GM19023 (cell line): ENCODE data around the gene CTAG2.
"Not testable (repeated sequence)": the region's sequence is repeated elsewhere in the genome, so short reads cannot be mapped to it uniquely, and the experiment has no call there.

Source experiments
- ATAC-seq: cut with Tn5 transposase; IDR thresholded peaks from one replicate; pipeline ENCODE4 v1.9.1; 2021; ENCODE audit warnings: mild to moderate bottlenecking, moderate library complexity; ENCODE audit not compliant: unreplicated experiment

CTAG2 gene

DNA sequence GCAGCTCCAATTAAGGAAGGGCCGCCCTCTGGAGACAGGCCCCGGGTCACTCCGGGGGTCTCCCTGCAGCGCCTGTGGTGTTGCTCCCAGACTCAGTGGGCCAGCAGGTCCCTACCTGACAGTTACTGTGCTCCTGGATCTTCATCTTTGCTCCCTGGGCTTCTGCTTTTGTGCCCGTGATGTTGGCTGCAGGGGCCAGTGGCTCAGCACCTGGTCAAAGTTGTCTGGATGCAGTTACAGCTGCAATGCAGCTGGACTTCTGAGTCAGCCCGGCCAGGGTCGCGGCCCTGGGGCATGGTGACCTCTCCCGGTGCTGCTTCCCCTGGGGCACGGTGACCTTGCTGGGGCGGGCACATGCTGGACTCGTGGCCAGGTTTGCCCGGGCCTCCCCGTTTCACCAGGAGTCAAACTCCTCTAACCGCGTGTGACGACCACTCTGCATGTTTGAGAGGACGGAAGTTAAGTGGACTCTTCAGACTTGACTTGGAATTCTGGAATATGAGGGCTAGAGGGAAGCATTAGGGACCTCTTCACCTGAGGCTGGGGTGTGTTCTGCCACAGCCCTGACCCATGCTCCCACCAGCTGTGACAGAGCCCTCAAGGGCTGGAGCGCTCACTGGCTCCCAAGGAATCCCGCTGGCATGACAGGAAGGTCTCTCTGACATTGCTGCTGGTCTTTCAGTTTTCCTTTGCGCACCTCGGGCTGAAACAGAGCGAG lies 3.7 kb downstream of the CTAG2 start:
- no peak for ATAC-seq

DNA sequence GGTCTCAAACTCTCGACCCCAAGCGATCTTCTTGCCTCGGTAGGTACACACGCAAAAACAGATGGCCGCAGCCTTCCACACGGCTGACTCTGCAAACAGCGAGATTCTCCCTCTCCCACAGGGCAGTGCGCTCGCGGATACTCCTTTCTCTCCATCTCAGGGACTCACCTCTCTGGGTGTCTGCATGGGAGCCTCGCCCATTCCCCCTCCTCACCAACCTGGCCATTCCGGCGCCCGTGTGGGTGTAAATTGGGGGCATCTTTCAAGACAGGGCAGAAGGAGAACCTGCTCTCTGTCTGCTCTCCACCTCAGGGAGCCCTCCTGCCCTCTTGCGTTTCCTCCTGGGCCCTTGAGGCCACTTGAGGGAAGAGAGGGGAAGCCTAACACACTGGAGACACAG lies 4.4 kb downstream of the CTAG2 start:
- no peak for ATAC-seq

- not testable (repeated sequence) for ATAC-seq
These were observed 7.5 kb downstream of the CTAG2 start for GRCh38 chrX:154645745-154646378.

GRCh38 chrX:154643708-154644107 lies 9.7 kb downstream of the CTAG2 start:
- ATAC-seq, result not testable (repeated sequence)

DNA sequence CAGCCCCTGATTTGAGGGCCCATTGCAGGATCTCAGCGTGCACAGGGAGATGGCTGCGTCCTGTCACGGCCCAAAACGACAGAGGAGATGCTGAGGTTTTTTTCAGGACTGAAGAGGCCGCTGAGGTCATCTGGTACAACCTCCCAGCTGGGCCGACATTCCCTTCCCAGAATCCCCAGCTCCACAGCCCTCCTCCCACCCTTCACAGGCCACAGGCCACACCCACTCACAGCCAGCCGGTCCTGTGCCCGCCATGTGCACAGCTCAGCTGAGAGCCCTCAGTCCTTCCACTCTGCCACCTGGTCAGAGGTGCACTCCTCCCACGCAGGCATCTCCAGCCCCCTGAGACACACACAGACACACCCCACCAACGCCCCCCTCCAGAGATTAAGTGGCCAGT lies 11.6 kb downstream of the CTAG2 start:
- ATAC-seq, result not testable (repeated sequence)

DNA sequence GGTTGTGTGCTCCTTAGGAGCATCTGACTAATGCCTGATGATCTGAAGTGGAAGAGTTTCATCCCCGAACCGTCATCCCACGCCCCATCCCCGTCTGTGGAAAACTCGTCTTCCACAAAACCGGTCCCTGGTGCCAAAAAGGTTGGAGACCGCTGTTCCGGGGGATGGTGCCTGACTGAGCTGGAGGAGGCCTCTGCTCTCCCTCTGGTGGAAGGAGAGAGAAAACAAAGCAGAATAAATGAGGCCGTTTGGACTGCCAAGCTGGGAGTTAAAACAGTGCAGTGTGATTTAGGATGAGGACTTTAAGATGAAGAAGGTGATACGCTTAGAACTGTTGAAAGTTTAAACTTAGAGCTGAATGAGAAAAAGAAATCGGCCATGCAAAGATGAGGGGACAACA lies 19.7 kb downstream of the CTAG2 start:
- ATAC-seq, result not testable (repeated sequence)

DNA sequence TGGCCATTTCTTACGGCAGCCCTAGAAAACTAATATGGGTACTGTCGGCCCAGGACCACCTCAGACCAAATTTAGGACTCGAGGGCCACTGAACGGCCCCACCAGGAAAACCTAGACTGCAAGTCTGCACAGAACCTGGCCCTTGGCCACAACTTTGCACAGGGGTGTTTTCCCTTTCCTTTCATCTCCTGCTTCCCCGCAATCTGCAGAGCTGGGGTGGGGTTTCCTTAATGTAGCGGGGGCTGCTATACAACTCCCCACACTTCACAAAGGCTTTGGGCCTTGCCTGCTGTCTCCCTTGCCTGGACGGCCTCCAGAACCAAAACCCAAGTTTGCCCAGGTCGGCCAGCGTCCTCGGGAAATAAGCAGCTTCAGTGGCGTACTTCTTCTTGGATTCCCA lies 22.4 kb downstream of the CTAG2 start:
- ATAC-seq, result not testable (repeated sequence)

DNA sequence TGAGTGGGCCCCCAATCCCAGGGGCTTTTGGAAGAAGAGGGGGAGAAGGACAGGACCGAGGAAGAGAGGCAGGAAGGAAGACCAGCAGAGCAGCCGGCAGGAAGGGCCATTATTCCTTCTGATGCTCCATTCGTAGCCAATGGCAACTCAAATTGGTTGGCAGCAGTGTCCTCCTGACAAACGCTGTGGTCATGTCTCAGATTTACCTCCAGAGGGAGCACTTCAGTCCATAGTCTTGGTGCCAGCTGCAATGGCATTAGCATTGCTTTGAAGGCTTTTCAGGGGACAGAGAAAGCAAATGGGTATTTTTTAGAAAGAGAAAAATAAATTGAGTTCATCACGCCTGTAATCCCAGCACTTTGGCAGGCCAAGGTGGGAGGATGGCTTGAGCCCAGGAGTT lies 24.4 kb downstream of the CTAG2 start:
- not testable (repeated sequence) for ATAC-seq

DNA sequence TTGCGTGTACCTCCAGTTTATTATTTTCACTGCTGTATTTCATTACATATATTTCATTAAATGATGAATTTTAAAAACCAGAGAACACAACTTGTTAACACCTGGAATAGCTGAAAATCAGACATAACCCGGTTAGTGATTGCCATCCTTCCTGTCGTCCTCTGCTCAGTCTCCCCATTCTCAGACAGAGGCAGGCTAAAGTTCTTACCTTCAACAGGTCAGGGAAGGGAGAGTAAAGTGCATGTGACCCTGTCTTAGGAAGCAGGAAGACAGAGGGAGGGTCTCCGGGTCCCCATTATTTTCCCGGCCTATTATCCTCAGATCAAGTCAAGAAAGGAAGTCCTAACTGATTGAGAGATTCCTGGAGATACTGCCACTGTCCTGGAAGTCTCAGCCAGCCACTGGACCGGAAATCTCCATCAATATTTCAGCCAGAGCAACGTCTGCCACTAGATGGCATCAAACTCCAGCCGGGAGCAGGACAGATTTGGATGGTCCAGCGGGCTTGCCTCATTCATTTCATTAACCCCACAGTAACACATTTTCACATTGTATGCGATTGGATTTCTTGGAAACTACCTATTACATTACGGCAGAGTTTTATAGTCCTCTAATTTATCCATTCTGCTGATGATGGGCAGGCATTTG lies 32.5 kb downstream of the CTAG2 start:
- not testable (repeated sequence) for ATAC-seq

GRCh38 chrX:154619182-154619581 lies 34.2 kb downstream of the CTAG2 start, which contains the start of gene CTAG1B:
Gene CTAG1B (minus strand): TSS chrX:154619282. CDS start chrX:154619218, 64 bp downstream.
- not testable (repeated sequence) for ATAC-seq

GRCh38 chrX:154613586-154613985 lies 39.8 kb downstream of the CTAG2 start:
- not testable (repeated sequence) for ATAC-seq

- not testable (repeated sequence) for ATAC-seq
These were observed 42.2 kb downstream of the CTAG2 start for GRCh38 chrX:154611146-154611545.

DNA sequence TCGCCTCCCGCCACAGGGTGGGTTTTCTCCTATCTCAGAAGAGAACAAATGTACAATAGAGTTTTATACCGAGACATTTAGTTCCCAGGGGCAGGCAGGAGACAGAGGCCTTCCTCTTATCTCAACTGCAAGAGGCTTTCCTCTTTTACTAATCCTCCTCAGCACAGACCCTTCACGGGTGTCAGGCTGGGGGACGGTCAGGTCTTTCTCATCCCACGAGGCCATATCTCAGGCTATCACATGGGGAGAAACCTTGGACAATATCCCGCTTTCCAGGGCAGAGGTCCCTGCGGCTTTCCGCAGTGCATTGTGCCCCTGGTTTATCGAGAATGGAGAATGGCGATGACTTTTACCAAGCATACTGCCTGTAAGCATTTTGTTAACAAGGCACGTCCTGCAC lies 44.6 kb downstream of the CTAG2 start:
- ATAC-seq, result not testable (repeated sequence)

DNA sequence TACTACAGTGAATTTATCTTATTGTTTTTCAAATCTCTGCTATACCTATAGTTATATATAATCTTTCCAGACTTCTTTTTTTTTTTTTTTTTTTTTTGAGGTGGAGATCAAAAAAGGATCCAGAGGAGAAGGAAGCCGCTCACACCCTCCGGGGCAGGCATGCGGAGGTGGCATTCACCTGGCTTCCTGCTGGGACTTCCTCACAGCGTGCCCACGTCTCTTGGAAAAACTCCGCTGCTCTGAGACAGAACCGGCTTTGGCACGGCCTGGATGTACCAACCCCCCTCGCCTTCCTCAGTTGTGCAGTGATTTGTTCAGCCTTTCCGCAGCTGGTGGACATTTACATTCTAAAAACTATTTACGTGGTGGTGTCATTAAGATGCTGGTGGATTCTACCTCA lies 45.4 kb downstream of the CTAG2 start:
- ATAC-seq, result not testable (repeated sequence)

DNA sequence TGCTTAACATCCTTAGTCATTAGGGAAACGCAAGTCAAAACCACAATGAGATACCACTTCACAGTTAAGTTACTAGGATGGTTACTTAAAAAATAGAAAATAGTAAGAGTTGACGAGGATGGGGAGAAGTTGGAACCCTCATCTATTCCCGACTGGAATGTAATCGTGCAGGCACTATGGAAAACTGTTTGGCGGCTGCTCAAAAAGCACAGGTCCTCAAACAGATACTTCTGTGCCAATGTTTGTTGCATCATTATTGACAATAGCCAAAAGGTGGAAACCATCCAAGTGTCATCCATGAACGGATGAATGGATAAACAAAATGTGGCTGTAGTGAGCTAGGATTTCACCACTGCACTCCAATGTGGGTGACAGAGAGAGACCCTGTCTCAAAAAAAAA lies 46.0 kb downstream of the CTAG2 start:
- ATAC-seq, result no peak

DNA sequence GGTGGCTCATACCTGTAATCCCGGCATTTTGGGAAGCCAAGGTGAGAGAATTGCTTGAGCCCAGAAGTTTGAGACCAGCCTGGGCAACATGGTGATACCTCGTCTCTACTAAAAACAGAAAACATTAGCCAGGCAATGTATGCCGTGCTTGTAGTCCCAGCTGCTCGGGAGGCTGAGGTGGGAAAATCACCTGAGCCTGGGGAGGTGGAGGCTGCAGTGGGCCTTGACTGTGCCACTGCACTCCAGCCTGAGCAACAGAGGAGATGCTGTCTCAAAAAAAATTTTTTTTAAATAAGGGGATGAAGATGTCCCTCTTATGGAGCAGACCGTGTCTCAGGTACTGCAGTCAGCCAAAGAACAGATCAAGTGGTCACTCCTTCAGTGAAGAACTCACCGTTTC lies 47.8 kb downstream of the CTAG2 start:
- no peak for ATAC-seq

DNA sequence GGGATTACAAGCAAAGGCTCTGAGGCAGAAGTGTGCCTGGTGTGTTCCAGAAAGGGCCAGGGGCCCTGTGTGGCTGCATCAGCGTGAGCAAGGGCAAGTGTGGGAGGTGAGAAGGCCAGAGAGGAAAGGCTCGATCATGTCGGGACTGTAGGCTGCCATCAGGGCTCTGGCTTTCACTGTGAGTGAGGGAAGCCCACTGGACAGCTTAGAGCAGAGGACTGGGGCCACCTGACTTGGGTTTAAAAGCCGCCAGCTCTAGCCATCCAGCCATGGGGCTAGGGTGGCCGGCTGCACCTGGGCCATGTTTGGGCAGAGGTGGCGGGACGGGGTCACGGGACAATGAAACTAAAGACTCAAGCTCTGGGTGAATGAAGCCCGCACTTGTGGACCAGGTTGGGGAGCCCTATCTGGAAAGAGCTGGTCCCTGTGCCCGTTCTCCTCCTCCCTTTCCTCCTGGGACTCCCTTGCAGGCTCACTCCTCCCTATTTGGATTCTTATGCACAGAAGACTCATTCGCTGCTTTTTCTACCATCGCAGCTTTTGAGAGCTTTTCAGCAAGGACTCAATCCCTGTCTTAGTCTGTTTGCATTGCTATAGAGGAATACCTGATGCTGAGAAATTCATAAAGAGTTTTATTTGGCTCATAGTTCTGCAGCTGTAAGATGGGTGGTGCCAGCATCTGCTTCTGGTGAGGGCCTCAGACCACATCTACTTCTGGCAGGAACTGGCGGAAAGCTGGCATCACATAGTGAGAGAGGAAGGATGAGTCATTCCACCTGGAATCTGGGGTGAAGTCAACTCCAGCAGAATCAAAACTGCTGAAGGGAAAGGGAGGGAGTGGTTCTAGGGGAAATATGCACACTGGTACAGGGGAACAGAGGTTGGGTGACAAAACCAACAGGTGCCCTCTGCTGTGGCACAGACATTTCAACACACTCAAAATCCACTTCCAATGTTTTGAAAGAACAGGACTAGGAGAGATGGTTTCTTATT lies 49.6 kb downstream of the CTAG2 start:
- ATAC-seq, result no peak

DNA sequence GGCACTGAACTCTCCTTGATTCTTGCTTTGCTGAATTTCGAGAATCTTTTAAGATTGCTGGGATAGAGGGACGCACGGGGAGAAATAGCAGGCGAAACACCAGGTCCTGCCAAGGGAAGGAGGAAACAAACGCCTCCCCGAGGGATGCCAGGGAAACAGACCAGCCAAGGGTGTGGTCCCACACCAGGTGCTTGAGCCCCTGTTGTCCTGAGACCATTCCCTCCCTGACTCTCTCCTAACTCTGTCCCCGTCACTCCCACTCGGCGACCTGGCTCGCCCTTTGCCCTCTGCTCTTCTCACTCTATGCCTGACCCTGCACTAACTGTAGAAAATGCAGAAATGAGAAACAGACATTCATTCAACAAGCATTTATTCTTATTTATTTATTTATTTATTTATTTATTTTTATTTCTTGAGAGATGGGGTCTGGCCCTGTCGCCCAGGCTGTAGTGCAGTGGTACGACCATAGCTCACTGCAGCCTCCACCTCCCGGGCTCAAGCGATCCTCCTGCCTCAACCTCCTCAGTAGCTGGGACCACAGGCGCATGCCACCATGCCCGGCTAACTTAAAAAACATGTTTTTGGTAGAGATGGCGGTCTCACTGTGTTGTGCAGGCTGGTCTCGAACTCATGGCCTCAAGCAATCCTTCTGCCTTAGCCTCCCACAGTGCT lies 50.5 kb downstream of the CTAG2 start:
- ATAC-seq, result no peak

DNA sequence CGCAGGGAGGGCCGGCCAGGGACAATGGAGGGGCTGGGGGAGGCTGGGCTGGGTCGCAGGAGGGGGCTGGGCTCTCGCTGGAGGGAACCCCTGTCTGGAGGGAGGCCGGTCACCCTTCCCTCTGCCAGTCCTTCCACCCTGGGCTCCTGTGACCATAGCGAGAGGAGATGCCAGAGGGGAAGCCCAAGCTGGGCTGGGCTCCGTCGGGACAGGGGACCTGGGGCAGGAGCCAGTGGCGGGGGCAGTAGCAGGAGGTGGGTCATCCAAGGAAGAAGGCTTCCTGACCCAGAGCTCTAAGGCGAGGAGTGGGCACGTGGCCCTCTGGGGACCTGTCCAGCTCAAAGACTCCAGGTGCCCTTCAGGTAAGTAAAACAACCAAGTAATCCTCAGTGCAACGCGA lies 51.2 kb downstream of the CTAG2 start:
- no peak for ATAC-seq
